Measurements from ENCODE around the gene PHF12. TPM values are rescaled to one million over a fixed set of nuclear protein-coding genes. Genes with fewer than 3 reads are reported as not detected.

The PHF12 gene
- total and polyA plus RNA-seq, 10 of the 15 experiments (the other 5 are each of a cell fraction or from before 2014, with no cell fraction given), result 1.3 to 43.9 (median 19.2) TPM

- FAIRE-seq (no peak), DNase-seq (ENCODE audit: low read depth, low spot score) (no peak), ATAC-seq (no peak)
- WGBS (ENCODE audit: insufficient coverage, insufficient replicate concordance, low lambda C conversion rate, missing lambda C conversion rate), result 60% methylated on average over 18 of the region's 18 CpGs
- Histone ChIP-seq H3K9ac (ENCODE audit: control insufficient read depth, insufficient read depth, low read length) (no peak overlapping the region), H4K20me1 (ENCODE audit: control insufficient read depth, insufficient read depth) (no peaks in the 10 kb centered on the region), H3K4me3 (no peak overlapping the region), H3K27me3 (replicated peaks in 1 of 2; ENCODE audit: control insufficient read depth in 2 of 2, insufficient read depth in 2 of 2, low read length in 1 of 2) (peaks cover 0 to 2% of the 10 kb centered on the region in 2 experiments; a peak in 1 of 4 replicates), H3K4me2 (ENCODE audit: control insufficient read depth, insufficient read depth) (no peak overlapping the region), H3K36me3 (ENCODE audit: control insufficient read depth in 2 of 2, insufficient read depth in 2 of 2, low read length in 1 of 2) (no peaks in the 10 kb centered on the region), H3K79me2 (ENCODE audit: control insufficient read depth, insufficient read depth, low read length) (no peaks in the 10 kb centered on the region), H2AFZ (ENCODE audit: control insufficient read depth, low read depth, low read length) (no peak overlapping the region), H3K27ac (ENCODE audit: control insufficient read depth, insufficient read depth) (no peak overlapping the region), H3K9me3 (replicated peaks; ENCODE audit: control insufficient read depth, insufficient read depth, low read length) (no peaks in the 10 kb centered on the region), H3K4me1 (ENCODE audit: control insufficient read depth, insufficient read depth, low read length) (no peaks in the 10 kb centered on the region)
- BruUV-seq (replicated peaks), result no TSS peak
- ChIA-PET POLR2A (no interaction called here), RAD21 (ENCODE audit: unreplicated experiment) (interaction anchor here (1.6 kb wide), 1 partner anchor 9 kb away, joined by 3 read pairs; no protein-coding TSS in a partner anchor), CTCF (interaction anchor here (1.0 to 1.6 kb wide), 2 partner anchors 157 to 233 kb away, joined by 4 read pairs; no protein-coding TSS in a partner anchor), SMC1A (ENCODE audit: uncharacterized antibody, unreplicated experiment) (no interaction called here)
- intact Hi-C loops (cut with micrococcal nuclease; ENCODE audit: unreplicated experiment) (loop anchor here (1.0 kb wide), 1 partner anchor 17 kb away; no protein-coding TSS in a partner anchor), in situ Hi-C loops (cut with MboI) (no loop called here)
- TF ChIP-seq SIN3A (IDR thresholded peaks at IDR 0.05; ENCODE audit: low read depth, low read length), result no peak
- no peak for TF ChIP-seq HDGF (IDR thresholded peaks at IDR 0.05)
- no peak for TF ChIP-seq FOS (IDR thresholded peaks at IDR 0.05; ENCODE audit: borderline replicate concordance, extremely low read depth, insufficient read length)
- no peak for TF ChIP-seq CHD4 (IDR thresholded peaks at IDR 0.05)
- TF ChIP-seq EP300 (IDR thresholded peaks at IDR 0.05; ENCODE audit: borderline replicate concordance in 1 of 2, control insufficient read depth in 1 of 2, low read depth in 2 of 2, low read length in 2 of 2), result no peak
- TF ChIP-seq POU2F2 (IDR thresholded peaks at IDR 0.05; ENCODE audit: borderline replicate concordance, low read depth, low read length), result no peak
- no peak for TF ChIP-seq BHLHE40 (IDR thresholded peaks at IDR 0.05; ENCODE audit: borderline replicate concordance in 1 of 2, low read depth in 2 of 2, low read length in 1 of 2)
- no peak for TF ChIP-seq ZSCAN29 (IDR thresholded peaks at IDR 0.05)
- TF ChIP-seq HDAC2 (IDR thresholded peaks at IDR 0.05), result no peak
- no peak for TF ChIP-seq PKNOX1 (IDR thresholded peaks at IDR 0.05)
- no peak for TF ChIP-seq KAT2A (conservative IDR thresholded peaks at IDR 0.05; ENCODE audit: control insufficient read depth, low read depth, low read length)
- TF ChIP-seq MXI1 (IDR thresholded peaks at IDR 0.05; ENCODE audit: low read depth, low read length), result no peak
- TF ChIP-seq ZNF274 (IDR thresholded peaks at IDR 0.05; ENCODE audit: insufficient read depth, insufficient read length), result no peak
- TF ChIP-seq ZBTB33 (IDR thresholded peaks at IDR 0.05), result no peak
- no peak for TF ChIP-seq TCF12 (IDR thresholded peaks at IDR 0.05; ENCODE audit: low read depth, low read length)
Measured at GRCh38 chr17:28960256-28961061, 9.1 kb upstream of the PHF12 start.

All from GM12878 (cell line).